Neural cell (in vitro differentiated cells): ENCODE data around the gene FAM241A. TPM values are rescaled to one million over a fixed set of nuclear protein-coding genes. Genes with fewer than 3 reads are reported as not detected.

ENCODE experiments used
- H2AFZ ChIP-seq: fragments of 200-600, 300-800 bp; sonication (generic), shearing (Covaris generic); 2 replicates; pipeline ENCODE4 v1.6.0; 2014; ENCODE audit warnings: low read depth, mild to moderate bottlenecking, antibody characterized with exemption, low read length, moderate library complexity
- H3F3A ChIP-seq: fragments of 200-600 bp; shearing (Covaris generic); 2 replicates; pipeline ENCODE4 v1.6.1; 2016; ENCODE audit warnings: mild to moderate bottlenecking, moderate library complexity, mixed read lengths, antibody characterized with exemption, low read length; ENCODE audit not compliant: insufficient read depth, poor library complexity, severe bottlenecking
- H3K27ac ChIP-seq: fragments of 200-600, 300-800 bp; sonication (generic), shearing (Covaris generic); 2 replicates; pipeline ENCODE4 v1.5.1; 2014; ENCODE audit warnings: mild to moderate bottlenecking, low read length, moderate library complexity
- H3K27me3 ChIP-seq: fragments of 300-800, 200-600 bp; sonication (generic), shearing (Covaris generic); 2 replicates; pipeline ENCODE4 v1.6.0; 2014; ENCODE audit warnings: mild to moderate bottlenecking, low read depth, low read length, moderate library complexity; ENCODE audit not compliant: insufficient read depth
- H3K36me3 ChIP-seq: fragments of 300-800, 200-600 bp; sonication (generic), shearing (Covaris generic); 2 replicates; pipeline ENCODE4 v1.5.1; 2014; ENCODE audit warnings: mild to moderate bottlenecking, antibody characterized with exemption, low read length, moderate library complexity; ENCODE audit not compliant: insufficient read depth
- H3K4me2 ChIP-seq: fragments of 300-800, 200-600 bp; sonication (generic), shearing (Covaris generic); 2 replicates; pipeline ENCODE4 v1.6.0; 2014; ENCODE audit warnings: mild to moderate bottlenecking, low read length
- H3K4me3 ChIP-seq: fragments of 300-800, 200-600 bp; sonication (generic), shearing (Covaris generic); 2 replicates; pipeline ENCODE4 v1.5.1; 2014; ENCODE audit warnings: mild to moderate bottlenecking, low read length, moderate library complexity
- H3K79me2 ChIP-seq: fragments of 200-600 bp; shearing (Covaris generic); replicated peaks from 2 replicates; pipeline ENCODE4 v1.6.0; 2014; ENCODE audit warnings: mild to moderate bottlenecking, low read length, moderate library complexity; ENCODE audit not compliant: insufficient read depth
- H3K9ac ChIP-seq: fragments of 300-800, 200-600 bp; sonication (generic), shearing (Covaris generic); 2 replicates; pipeline ENCODE4 v1.6.1; 2016; ENCODE audit warnings: mild to moderate bottlenecking, low read length, mixed read lengths
- H3K9me2 ChIP-seq: fragments of 200-600 bp; shearing (Covaris generic); 2 replicates; pipeline ENCODE4 v1.6.1; 2016; ENCODE audit warnings: mild to moderate bottlenecking, low read length, mixed read lengths; ENCODE audit not compliant: insufficient read depth
- H3K9me3 ChIP-seq: fragments of 200-600, 300-800 bp; sonication (generic), shearing (Covaris generic); 2 replicates; pipeline ENCODE4 v1.6.1; 2016; ENCODE audit warnings: mild to moderate bottlenecking, mixed run types, low read length, moderate library complexity, mixed read lengths
- H4K20me1 ChIP-seq: fragments of 200-600 bp; shearing (Covaris generic); 2 replicates; pipeline ENCODE4 v1.6.1; 2016; ENCODE audit warnings: mild to moderate bottlenecking, mixed run types; ENCODE audit not compliant: insufficient read depth
- CTCF ChIP-seq: fragments of 450-650 bp; IDR thresholded peaks from 2 replicates; pipeline ENCODE4 v1.5.1; 2014; ENCODE audit warnings: antibody characterized with exemption, mild to moderate bottlenecking, moderate library complexity; ENCODE audit not compliant: poor library complexity, severe bottlenecking
- EP300 ChIP-seq: fragments of 450-650 bp; conservative IDR thresholded peaks from 2 replicates; pipeline ENCODE4 v1.6.1; 2014; ENCODE audit warnings: antibody characterized with exemption, mild to moderate bottlenecking, moderate library complexity; ENCODE audit not compliant: poor library complexity, severe bottlenecking
- EZH2 ChIP-seq: fragments of 200-600, 300-800 bp; shearing (Covaris generic), sonication (generic); IDR thresholded peaks from 2 replicates; pipeline ENCODE4 v1.6.1; 2014; ENCODE audit warnings: antibody characterized with exemption, low read length, borderline replicate concordance, mild to moderate bottlenecking; ENCODE audit not compliant: insufficient read depth, poor library complexity, severe bottlenecking
- MXI1 ChIP-seq: fragments of 450-650 bp; conservative IDR thresholded peaks from 2 replicates; pipeline ENCODE4 v1.6.1; 2014; ENCODE audit warnings: antibody characterized with exemption, mild to moderate bottlenecking; ENCODE audit not compliant: poor library complexity, severe bottlenecking
- POLR2AphosphoS5 ChIP-seq: IDR thresholded peaks from 2 replicates; pipeline ENCODE4 v1.6.1; 2012
- RAD21 ChIP-seq: fragments of 450-650 bp; conservative IDR thresholded peaks from 2 replicates; pipeline ENCODE4 v1.6.1; 2014; ENCODE audit warnings: antibody characterized with exemption, mild to moderate bottlenecking, moderate library complexity
- REST ChIP-seq: IDR thresholded peaks from 2 replicates; pipeline ENCODE4 v1.6.1; 2012; ENCODE audit warnings: borderline replicate concordance
- SMC3 ChIP-seq: fragments of 450-650 bp; conservative IDR thresholded peaks from 2 replicates; pipeline ENCODE4 v1.6.1; 2014; ENCODE audit warnings: antibody characterized with exemption, mild to moderate bottlenecking, moderate library complexity; ENCODE audit not compliant: poor library complexity
- TAF1 ChIP-seq: IDR thresholded peaks from 2 replicates; pipeline ENCODE4 v1.6.1; 2012; ENCODE audit warnings: low read depth
- polyA plus RNA-seq: library from polyadenylated mRNA; depleted of rRNA; stranded (reverse); fragments of >200 nt; gene quantifications from 2 replicates; pipeline ENCODE4 v1.2.3, GENCODE V29; 2014

FAM241A gene
- polyA plus RNA-seq, 1 donor from 2014 or later = 0.59 TPM

- no peaks in the 10 kb centered on the region for H4K20me1 ChIP-seq
- peaks cover 30% of the 10 kb centered on the region for H3K27me3 ChIP-seq
- no peaks in the 10 kb centered on the region for H3K36me3 ChIP-seq
- H2AFZ ChIP-seq = no peak overlapping the region
- H3K4me2 ChIP-seq = no peak overlapping the region
- no peaks in the 10 kb centered on the region for H3F3A ChIP-seq
- no peak overlapping the region for H3K4me3 ChIP-seq
- no peak overlapping the region for H3K9ac ChIP-seq
- no peaks in the 10 kb centered on the region for H3K79me2 ChIP-seq
- no peaks in the 10 kb centered on the region for H3K9me2 ChIP-seq
- no peak for TF ChIP-seq MXI1
- TF ChIP-seq CTCF = no peak
- TF ChIP-seq REST = no peak
- TF ChIP-seq POLR2AphosphoS5 = no peak
- TF ChIP-seq RAD21 = no peak
- no peak for TF ChIP-seq SMC3
- no peak for TF ChIP-seq EP300
- no peak for TF ChIP-seq TAF1
- no peak for TF ChIP-seq EZH2
- no peak overlapping the region for H3K27ac ChIP-seq
- no peaks in the 10 kb centered on the region for H3K9me3 ChIP-seq
These were observed 2.4 kb downstream of the FAM241A start for GRCh38 chr4:112147697-112148096.

GRCh38 chr4:112150920-112151319 is 5.7 kb downstream of the FAM241A start:
- H3K9me2 ChIP-seq = no peaks in the 10 kb centered on the region
- TF ChIP-seq TAF1 = no peak
- no peak for TF ChIP-seq EP300
- TF ChIP-seq EZH2 = no peak
- no peak for TF ChIP-seq RAD21
- no peak for TF ChIP-seq SMC3
- no peak overlapping the region for H3K9ac ChIP-seq
- no peaks in the 10 kb centered on the region for H3K9me3 ChIP-seq
- no peak overlapping the region for H2AFZ ChIP-seq
- H3K27me3 ChIP-seq = peaks cover 29% of the 10 kb centered on the region
- H3F3A ChIP-seq = no peaks in the 10 kb centered on the region
- no peaks in the 10 kb centered on the region for H3K36me3 ChIP-seq
- H3K4me2 ChIP-seq = no peak overlapping the region
- H3K27ac ChIP-seq = no peak overlapping the region
- H4K20me1 ChIP-seq = no peaks in the 10 kb centered on the region
- no peaks in the 10 kb centered on the region for H3K79me2 ChIP-seq
- H3K4me3 ChIP-seq = no peak overlapping the region

GRCh38 chr4:112152521-112152920 is 7.3 kb downstream of the FAM241A start:
- no peaks in the 10 kb centered on the region for H3F3A ChIP-seq
- no peak overlapping the region for H3K27ac ChIP-seq
- H2AFZ ChIP-seq = no peak overlapping the region
- H3K36me3 ChIP-seq = no peaks in the 10 kb centered on the region
- no peaks in the 10 kb centered on the region for H3K9me3 ChIP-seq
- H3K4me2 ChIP-seq = no peak overlapping the region
- H3K9me2 ChIP-seq = no peaks in the 10 kb centered on the region
- TF ChIP-seq MXI1 (no peak), SMC3 (no peak), EZH2 (no peak), TAF1 (no peak), POLR2AphosphoS5 (no peak), EP300 (no peak), REST (no peak), RAD21 (no peak), CTCF (no peak)
- H4K20me1 ChIP-seq = no peaks in the 10 kb centered on the region
- H3K4me3 ChIP-seq = no peak overlapping the region
- H3K9ac ChIP-seq = no peak overlapping the region
- no peaks in the 10 kb centered on the region for H3K79me2 ChIP-seq
- peaks cover 13% of the 10 kb centered on the region for H3K27me3 ChIP-seq
